ENCODE results near the gene S100A3.
"Not testable (repeated sequence)": the region's sequence is repeated elsewhere in the genome, so short reads cannot be mapped to it uniquely, and the experiment has no call there.

Gene S100A3

DNA sequence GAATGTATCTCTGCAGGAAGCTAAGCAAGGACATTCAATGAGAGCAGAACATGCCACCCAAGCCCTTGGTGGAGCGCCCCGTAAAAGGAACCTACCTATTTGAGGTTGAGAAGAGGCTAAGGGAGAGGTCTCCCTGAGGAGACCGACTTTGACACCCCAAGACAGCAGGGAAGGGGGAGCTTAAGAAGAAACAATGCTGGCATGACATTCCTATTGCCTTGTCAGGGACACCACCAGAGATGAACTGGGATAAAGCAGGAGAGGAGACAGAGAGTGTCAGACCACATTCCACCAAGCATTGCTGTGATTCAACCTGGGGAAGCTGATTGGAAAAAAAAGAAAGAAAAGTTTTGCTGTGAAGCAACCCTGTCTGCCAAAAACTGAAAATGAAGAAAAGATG is 29.9 kb upstream of the S100A3 start:
- no peak overlapping the region for H3K4me3 ChIP-seq (ENCODE audit: low read depth in 1 of 2, low read length in 2 of 2)
- TF ChIP-seq, protein P1, sequence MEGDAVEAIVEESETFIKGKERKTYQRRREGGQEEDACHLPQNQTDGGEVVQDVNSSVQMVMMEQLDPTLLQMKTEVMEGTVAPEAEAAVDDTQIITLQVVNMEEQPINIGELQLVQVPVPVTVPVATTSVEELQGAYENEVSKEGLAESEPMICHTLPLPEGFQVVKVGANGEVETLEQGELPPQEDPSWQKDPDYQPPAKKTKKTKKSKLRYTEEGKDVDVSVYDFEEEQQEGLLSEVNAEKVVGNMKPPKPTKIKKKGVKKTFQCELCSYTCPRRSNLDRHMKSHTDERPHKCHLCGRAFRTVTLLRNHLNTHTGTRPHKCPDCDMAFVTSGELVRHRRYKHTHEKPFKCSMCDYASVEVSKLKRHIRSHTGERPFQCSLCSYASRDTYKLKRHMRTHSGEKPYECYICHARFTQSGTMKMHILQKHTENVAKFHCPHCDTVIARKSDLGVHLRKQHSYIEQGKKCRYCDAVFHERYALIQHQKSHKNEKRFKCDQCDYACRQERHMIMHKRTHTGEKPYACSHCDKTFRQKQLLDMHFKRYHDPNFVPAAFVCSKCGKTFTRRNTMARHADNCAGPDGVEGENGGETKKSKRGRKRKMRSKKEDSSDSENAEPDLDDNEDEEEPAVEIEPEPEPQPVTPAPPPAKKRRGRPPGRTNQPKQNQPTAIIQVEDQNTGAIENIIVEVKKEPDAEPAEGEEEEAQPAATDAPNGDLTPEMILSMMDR (IDR thresholded peaks at IDR 0.05; ENCODE audit: borderline replicate concordance, extremely low read depth, low read length, poor library complexity, severe bottlenecking) = no peak
- TF ChIP-seq EZH2 (IDR thresholded peaks at IDR 0.05; ENCODE audit: borderline replicate concordance, low read depth, low read length, severe bottlenecking) = no peak
- no peaks in the 10 kb centered on the region for H3K27me3 ChIP-seq (ENCODE audit: insufficient read depth, low read length, poor library complexity)
- no peaks in the 10 kb centered on the region for H3K9me3 ChIP-seq (ENCODE audit: insufficient read depth, low read length, severe bottlenecking)
- ATAC-seq (ENCODE audit: insufficient read depth, low read depth) = no peak
- no peaks in the 10 kb centered on the region for H3K4me1 ChIP-seq (ENCODE audit: insufficient read depth, low read length)
- DNase-seq = no peak
- no peaks in the 10 kb centered on the region for H3K79me2 ChIP-seq (ENCODE audit: insufficient read depth, low read length)
- H3K27ac ChIP-seq (ENCODE audit: low read length) = no peak overlapping the region
- no peak overlapping the region for H3K4me2 ChIP-seq (ENCODE audit: insufficient read depth, low read length)
- no peaks in the 10 kb centered on the region for H4K20me1 ChIP-seq (ENCODE audit: insufficient read depth, low read length)
- no peak overlapping the region for H3K9ac ChIP-seq (ENCODE audit: low read depth, low read length)
- no peak overlapping the region for H2AFZ ChIP-seq (ENCODE audit: low read depth, low read length)
- no peaks in the 10 kb centered on the region for H3K36me3 ChIP-seq (ENCODE audit: insufficient read depth, low read length)

DNA sequence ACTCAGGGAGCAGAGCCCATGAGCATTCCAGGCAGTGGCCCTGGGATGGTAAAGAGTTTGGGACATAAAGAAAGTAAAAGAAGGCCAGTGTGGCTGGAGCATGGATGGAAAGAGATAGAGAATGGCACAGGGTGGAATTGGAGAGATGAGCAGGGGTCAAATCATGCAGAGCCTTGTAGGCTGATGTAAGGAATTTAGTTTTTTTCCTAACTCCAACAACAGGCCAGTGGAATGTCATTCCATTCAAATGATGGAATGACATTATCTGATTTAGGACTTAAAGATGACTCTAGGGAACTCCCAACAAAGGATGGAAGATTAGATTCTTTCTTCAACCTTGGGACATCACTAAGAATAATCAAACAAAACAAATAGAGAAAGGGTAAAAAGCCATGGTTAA is 29.4 kb upstream of the S100A3 start:
- ATAC-seq (ENCODE audit: insufficient read depth, low read depth) (no peak), DNase-seq (no peak)
- H3K27ac ChIP-seq (ENCODE audit: low read length) = no peak overlapping the region
- TF ChIP-seq, protein P1 (IDR thresholded peaks at IDR 0.05; ENCODE audit: borderline replicate concordance, extremely low read depth, low read length, poor library complexity, severe bottlenecking) = no peak
- TF ChIP-seq EZH2 (IDR thresholded peaks at IDR 0.05; ENCODE audit: borderline replicate concordance, low read depth, low read length, severe bottlenecking) = no peak
- H3K4me1 ChIP-seq (ENCODE audit: insufficient read depth, low read length) = no peaks in the 10 kb centered on the region
- no peaks in the 10 kb centered on the region for H3K79me2 ChIP-seq (ENCODE audit: insufficient read depth, low read length)
- no peaks in the 10 kb centered on the region for H3K9me3 ChIP-seq (ENCODE audit: insufficient read depth, low read length, severe bottlenecking)
- no peak overlapping the region for H3K4me3 ChIP-seq (ENCODE audit: low read depth in 1 of 2, low read length in 2 of 2)
- no peak overlapping the region for H3K4me2 ChIP-seq (ENCODE audit: insufficient read depth, low read length)
- H4K20me1 ChIP-seq (ENCODE audit: insufficient read depth, low read length) = no peaks in the 10 kb centered on the region
- no peaks in the 10 kb centered on the region for H3K27me3 ChIP-seq (ENCODE audit: insufficient read depth, low read length, poor library complexity)
- no peak overlapping the region for H3K9ac ChIP-seq (ENCODE audit: low read depth, low read length)
- no peaks in the 10 kb centered on the region for H3K36me3 ChIP-seq (ENCODE audit: insufficient read depth, low read length)
- H2AFZ ChIP-seq (ENCODE audit: low read depth, low read length) = no peak overlapping the region

DNA sequence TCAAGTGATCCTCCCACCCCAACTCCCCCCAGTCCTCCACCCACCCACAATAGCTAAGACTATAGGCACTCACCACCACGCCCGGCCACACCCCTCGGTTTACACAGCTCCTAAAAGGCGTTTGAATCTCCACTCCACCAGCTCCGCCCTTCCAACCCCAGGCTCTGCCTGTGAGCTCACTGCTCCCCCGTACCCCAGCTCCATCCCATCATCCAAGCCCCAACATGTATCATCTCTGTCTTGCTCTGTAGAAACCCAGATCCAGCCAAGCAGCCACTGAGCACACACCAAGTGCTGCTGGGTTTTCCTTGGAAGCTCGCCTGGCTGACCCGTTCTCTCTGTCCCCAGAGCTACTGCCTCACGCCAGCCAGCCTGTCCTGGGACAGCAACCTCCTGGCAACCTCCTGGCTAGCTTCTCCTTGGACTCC is 28.6 kb upstream of the S100A3 start:
- Histone ChIP-seq H3K79me2 (ENCODE audit: insufficient read depth, low read length) (no peaks in the 10 kb centered on the region), H3K4me3 (ENCODE audit: low read depth in 1 of 2, low read length in 2 of 2) (no peak overlapping the region), H4K20me1 (ENCODE audit: insufficient read depth, low read length) (no peaks in the 10 kb centered on the region), H3K4me2 (ENCODE audit: insufficient read depth, low read length) (no peak overlapping the region), H3K27me3 (ENCODE audit: insufficient read depth, low read length, poor library complexity) (no peaks in the 10 kb centered on the region), H3K4me1 (ENCODE audit: insufficient read depth, low read length) (no peaks in the 10 kb centered on the region), H2AFZ (ENCODE audit: low read depth, low read length) (no peak overlapping the region), H3K36me3 (ENCODE audit: insufficient read depth, low read length) (no peaks in the 10 kb centered on the region), H3K9ac (ENCODE audit: low read depth, low read length) (no peak overlapping the region), H3K27ac (ENCODE audit: low read length) (no peak overlapping the region), H3K9me3 (ENCODE audit: insufficient read depth, low read length, severe bottlenecking) (no peaks in the 10 kb centered on the region)
- TF ChIP-seq EZH2 (IDR thresholded peaks at IDR 0.05; ENCODE audit: borderline replicate concordance, low read depth, low read length, severe bottlenecking) = no peak
- TF ChIP-seq, protein P1 (IDR thresholded peaks at IDR 0.05; ENCODE audit: borderline replicate concordance, extremely low read depth, low read length, poor library complexity, severe bottlenecking) = no peak
- DNase-seq (no peak), ATAC-seq (ENCODE audit: insufficient read depth, low read depth) (no peak)

DNA sequence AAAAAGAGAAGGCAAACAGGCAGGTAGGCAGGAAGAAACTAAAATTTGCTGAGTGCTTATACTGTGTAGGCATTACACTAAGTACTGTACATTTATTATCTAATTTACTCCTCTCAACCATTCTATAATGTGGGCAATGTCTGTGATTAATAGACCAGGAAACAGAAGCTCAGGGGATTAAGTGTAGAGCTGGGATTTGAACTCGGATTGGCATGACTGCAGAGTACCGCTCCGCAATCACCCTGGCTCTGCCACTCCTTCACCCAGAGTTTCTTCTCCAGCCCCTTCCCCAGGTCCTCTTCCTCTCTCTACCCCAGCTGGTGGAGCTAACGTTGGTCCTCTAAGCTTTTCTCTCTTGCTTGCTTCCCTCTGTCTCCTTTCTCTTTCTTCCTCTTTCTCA is 28.1 kb upstream of the S100A3 start:
- DNase-seq (no peak), ATAC-seq (ENCODE audit: insufficient read depth, low read depth) (no peak)
- Histone ChIP-seq H3K4me1 (ENCODE audit: insufficient read depth, low read length) (no peaks in the 10 kb centered on the region), H3K4me2 (ENCODE audit: insufficient read depth, low read length) (no peak overlapping the region), H3K79me2 (ENCODE audit: insufficient read depth, low read length) (no peaks in the 10 kb centered on the region), H3K9me3 (ENCODE audit: insufficient read depth, low read length, severe bottlenecking) (no peaks in the 10 kb centered on the region), H3K9ac (ENCODE audit: low read depth, low read length) (no peak overlapping the region), H3K4me3 (ENCODE audit: low read depth in 1 of 2, low read length in 2 of 2) (no peak overlapping the region), H2AFZ (ENCODE audit: low read depth, low read length) (no peak overlapping the region), H4K20me1 (ENCODE audit: insufficient read depth, low read length) (no peaks in the 10 kb centered on the region), H3K36me3 (ENCODE audit: insufficient read depth, low read length) (no peaks in the 10 kb centered on the region), H3K27me3 (ENCODE audit: insufficient read depth, low read length, poor library complexity) (no peaks in the 10 kb centered on the region), H3K27ac (ENCODE audit: low read length) (no peak overlapping the region)
- no peak for TF ChIP-seq EZH2 (IDR thresholded peaks at IDR 0.05; ENCODE audit: borderline replicate concordance, low read depth, low read length, severe bottlenecking)
- TF ChIP-seq, protein P1 (IDR thresholded peaks at IDR 0.05; ENCODE audit: borderline replicate concordance, extremely low read depth, low read length, poor library complexity, severe bottlenecking) = no peak

DNA sequence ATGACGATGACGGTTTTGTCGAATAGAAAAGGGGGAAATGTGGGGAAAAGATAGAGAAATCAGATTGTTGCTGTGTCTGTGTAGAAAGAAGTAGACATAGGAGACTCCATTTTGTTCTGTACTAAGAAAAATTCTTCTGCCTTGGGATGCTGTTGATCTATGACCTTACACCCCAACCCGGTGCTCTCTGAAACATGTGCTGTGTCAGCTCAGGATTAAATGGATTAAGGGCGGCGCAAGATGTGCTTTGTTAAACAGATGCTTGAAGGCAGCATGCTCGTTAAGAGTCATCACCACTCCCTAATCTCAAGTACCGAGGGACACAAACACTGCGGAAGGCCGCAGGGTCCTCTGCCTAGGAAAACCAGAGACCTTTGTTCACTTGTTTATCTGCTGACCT is 26.4 kb upstream of the S100A3 start:
- not testable (repeated sequence) for H3K4me2 ChIP-seq (ENCODE audit: insufficient read depth, low read length); H3K36me3 ChIP-seq (ENCODE audit: insufficient read depth, low read length); H3K9me3 ChIP-seq (ENCODE audit: insufficient read depth, low read length, severe bottlenecking); H4K20me1 ChIP-seq (ENCODE audit: insufficient read depth, low read length); H3K27ac ChIP-seq (ENCODE audit: low read length); H3K79me2 ChIP-seq (ENCODE audit: insufficient read depth, low read length); H2AFZ ChIP-seq (ENCODE audit: low read depth, low read length); H3K27me3 ChIP-seq (ENCODE audit: insufficient read depth, low read length, poor library complexity); H3K4me3 ChIP-seq (ENCODE audit: low read depth in 1 of 2, low read length in 2 of 2); H3K4me1 ChIP-seq (ENCODE audit: insufficient read depth, low read length); ATAC-seq (ENCODE audit: insufficient read depth, low read depth); H3K9ac ChIP-seq (ENCODE audit: low read depth, low read length); DNase-seq

All from DND-41 (cell line).